BJ (cell line): Measurements from ENCODE around the gene PLPPR4. TPM values are rescaled to one million over a fixed set of nuclear protein-coding genes. Genes with fewer than 3 reads are reported as not detected.

Experiments
- CTCF ChIA-PET: fragments of 350-600 bp; formaldehyde crosslinking; extraction: SDS; loops from one replicate; lab custom pipeline; 2021; ENCODE audit warnings: antibody characterized with exemption, inconsistent platforms; lab: Yijun Ruan, JAX
- POLR2A ChIA-PET: fragments of 300-600 bp; sonication (Branson Sonifier 250); formaldehyde crosslinking; extraction: SDS; loops from one replicate; lab custom pipeline; 2021; ENCODE audit warnings: antibody characterized with exemption; lab: Charles Lee
- DNase-seq: peaks from one replicate; pipeline ENCODE4 v3.0.0-alpha.2; 2011; ENCODE audit warnings: low read depth
- H3K27me3 ChIP-seq: 2 replicates; pipeline ENCODE4 v1.6.0; 2011; ENCODE audit warnings: low read length; ENCODE audit not compliant: control insufficient read depth, insufficient read depth
- H3K36me3 ChIP-seq: 2 replicates; pipeline ENCODE4 v1.5.1; 2011; ENCODE audit warnings: low read length; ENCODE audit not compliant: control insufficient read depth, insufficient read depth
- H3K4me3 ChIP-seq: 2 replicates; pipeline ENCODE4 v1.5.1; 2011; ENCODE audit warnings: low read depth, mild to moderate bottlenecking, control low read depth, low read length
- polyA plus RNA-seq: library from polyadenylated mRNA; depleted of rRNA; stranded (reverse); fragments of >200 nt; gene quantifications from 2 replicates; pipeline ENCODE4 v1.2.3, GENCODE V29; 2011
- TF ChIP-seq, protein P1 (sequence below): IDR thresholded peaks from 2 replicates; pipeline ENCODE4 v1.5.1; 2011; ENCODE audit warnings: low read depth, mild to moderate bottlenecking, control low read depth, inconsistent platforms, low read length, moderate library complexity; ENCODE audit not compliant: insufficient read depth

The PLPPR4 gene
- polyA plus RNA-seq, 1 experiment: 16.3 TPM

DNA sequence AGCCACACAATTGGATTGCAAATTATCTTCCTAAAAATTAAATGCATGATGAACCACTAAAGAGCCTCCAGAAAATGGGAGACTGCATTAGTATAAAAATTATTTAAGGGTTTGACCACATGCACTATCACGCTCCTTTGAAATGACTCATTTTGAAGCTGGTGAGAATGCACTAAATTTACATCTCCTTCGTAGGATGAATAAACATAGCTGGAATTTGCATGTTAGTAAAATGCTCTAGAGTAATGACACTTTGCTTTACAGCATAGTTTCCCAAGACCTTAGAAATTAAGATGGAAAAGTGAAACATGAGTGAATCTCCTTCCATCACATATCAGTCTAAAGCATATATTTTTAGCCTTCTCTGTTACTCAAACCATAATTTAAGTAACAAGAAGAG lies 2.4 kb downstream of the PLPPR4 start:
- TF ChIP-seq, protein P1, sequence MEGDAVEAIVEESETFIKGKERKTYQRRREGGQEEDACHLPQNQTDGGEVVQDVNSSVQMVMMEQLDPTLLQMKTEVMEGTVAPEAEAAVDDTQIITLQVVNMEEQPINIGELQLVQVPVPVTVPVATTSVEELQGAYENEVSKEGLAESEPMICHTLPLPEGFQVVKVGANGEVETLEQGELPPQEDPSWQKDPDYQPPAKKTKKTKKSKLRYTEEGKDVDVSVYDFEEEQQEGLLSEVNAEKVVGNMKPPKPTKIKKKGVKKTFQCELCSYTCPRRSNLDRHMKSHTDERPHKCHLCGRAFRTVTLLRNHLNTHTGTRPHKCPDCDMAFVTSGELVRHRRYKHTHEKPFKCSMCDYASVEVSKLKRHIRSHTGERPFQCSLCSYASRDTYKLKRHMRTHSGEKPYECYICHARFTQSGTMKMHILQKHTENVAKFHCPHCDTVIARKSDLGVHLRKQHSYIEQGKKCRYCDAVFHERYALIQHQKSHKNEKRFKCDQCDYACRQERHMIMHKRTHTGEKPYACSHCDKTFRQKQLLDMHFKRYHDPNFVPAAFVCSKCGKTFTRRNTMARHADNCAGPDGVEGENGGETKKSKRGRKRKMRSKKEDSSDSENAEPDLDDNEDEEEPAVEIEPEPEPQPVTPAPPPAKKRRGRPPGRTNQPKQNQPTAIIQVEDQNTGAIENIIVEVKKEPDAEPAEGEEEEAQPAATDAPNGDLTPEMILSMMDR: no peak
- ChIA-PET POLR2A (no interaction called here), CTCF (no interaction called here)
- H3K27me3 ChIP-seq: no peaks in the 10 kb centered on the region
- no peaks in the 10 kb centered on the region for H3K36me3 ChIP-seq
- no peak overlapping the region for H3K4me3 ChIP-seq
- peak; percentile 93 for DNase-seq

DNA sequence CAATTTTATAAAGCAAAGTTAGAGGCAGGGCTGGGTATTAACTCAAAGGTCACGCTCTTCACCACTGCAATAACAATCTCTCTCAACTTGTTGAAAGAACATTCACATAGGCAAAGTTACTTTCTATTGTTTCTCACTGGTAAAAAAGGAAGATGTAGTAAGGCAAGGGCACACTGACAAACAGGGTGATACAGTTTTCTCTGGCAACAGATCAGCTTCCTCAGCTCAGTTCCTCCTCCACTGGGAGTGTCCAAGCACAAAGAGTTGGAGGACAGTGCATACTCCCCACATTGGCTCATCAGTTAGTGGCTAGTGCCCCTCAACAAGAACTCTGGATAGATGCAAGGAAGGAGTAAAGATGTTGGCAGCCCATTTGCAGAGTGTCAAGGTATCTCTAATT lies 3.7 kb downstream of the PLPPR4 start:
- ChIA-PET POLR2A (no interaction called here), CTCF (interaction anchor here (1.2 kb wide), 1 partner anchor 214 kb away, joined by 3 read pairs; no protein-coding TSS in a partner anchor)
- Histone ChIP-seq H3K36me3 (no peaks in the 10 kb centered on the region), H3K27me3 (no peaks in the 10 kb centered on the region), H3K4me3 (no peak overlapping the region)
- TF ChIP-seq, protein P1: no peak
- DNase-seq: no peak

DNA sequence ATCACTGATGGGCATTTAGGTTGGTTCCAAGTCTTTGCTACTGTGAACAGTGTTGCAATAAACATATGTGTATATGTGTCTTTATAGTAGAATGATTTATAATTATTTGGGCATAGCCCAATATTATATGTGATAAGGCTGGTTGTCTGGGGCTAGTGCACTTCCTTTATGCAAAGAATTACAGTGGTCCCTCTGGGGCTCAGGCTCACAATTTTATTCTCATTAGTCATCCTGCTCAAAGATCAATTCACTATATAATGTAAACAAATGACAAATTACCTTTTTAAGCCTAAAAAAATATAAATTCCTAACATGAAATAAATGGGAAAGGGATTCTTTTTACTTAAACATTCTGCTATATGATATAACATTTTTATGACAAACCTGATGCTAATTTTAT lies 5.0 kb downstream of the PLPPR4 start:
- Histone ChIP-seq H3K36me3 (no peaks in the 10 kb centered on the region), H3K4me3 (no peak overlapping the region), H3K27me3 (no peaks in the 10 kb centered on the region)
- no peak for DNase-seq
- ChIA-PET POLR2A (no interaction called here), CTCF (no interaction called here)
- TF ChIP-seq, protein P1: no peak

DNA sequence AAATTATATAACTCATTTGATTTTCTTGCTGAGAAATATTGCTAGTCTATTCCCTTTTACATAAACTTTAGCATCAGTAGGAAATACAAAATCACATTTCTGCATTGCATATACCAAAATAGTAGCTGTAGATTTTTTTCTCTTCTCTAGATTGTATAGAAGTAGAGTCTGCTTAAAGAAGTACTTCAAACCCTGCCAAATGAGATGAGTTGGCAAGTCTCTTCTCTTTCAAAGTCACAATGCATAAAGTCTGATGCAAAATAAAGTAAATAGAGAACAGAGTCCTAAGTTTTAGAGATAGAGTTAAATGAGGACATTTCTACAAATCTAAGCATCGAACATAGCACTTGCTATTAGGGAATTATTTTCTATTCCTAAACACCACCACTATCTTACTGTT lies 6.4 kb downstream of the PLPPR4 start:
- Histone ChIP-seq H3K4me3 (no peak overlapping the region), H3K27me3 (no peaks in the 10 kb centered on the region), H3K36me3 (no peaks in the 10 kb centered on the region; the same call in 1 of the 2 replicates)
- no peak for DNase-seq
- CTCF ChIA-PET: interaction anchor here (0.7 kb wide), 2 partner anchors 19 to 493 kb away, joined by 3 to 4 read pairs; no protein-coding TSS in a partner anchor
- TF ChIP-seq, protein P1: no peak
- POLR2A ChIA-PET: no interaction called here

DNA sequence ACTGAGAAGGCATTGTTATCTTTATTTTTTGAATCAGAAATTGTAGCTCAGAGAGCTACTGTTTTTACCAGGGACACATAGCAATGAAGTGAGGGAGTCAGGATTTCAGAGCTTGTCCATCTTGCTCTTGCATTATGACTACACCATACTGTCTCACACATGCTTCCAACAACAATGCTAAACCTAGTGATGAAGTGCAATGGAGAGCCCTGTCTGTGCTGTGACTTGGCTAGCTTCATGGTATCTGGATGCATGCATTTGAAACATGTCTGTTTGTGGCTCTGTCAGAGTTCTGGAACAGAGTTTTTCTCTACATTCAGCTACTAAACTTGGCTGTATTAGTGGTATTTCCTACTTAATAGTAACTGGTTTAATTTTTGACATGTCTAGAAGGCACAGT lies 7.0 kb downstream of the PLPPR4 start:
- no peak for DNase-seq
- no peak overlapping the region for H3K4me3 ChIP-seq
- CTCF ChIA-PET: interaction anchor here (0.7 kb wide), 1 partner anchor 19 kb away, joined by 3 read pairs; no protein-coding TSS in a partner anchor
- H3K27me3 ChIP-seq: no peaks in the 10 kb centered on the region
- TF ChIP-seq, protein P1: no peak
- no peaks in the 10 kb centered on the region; the same call in 1 of the 2 replicates for H3K36me3 ChIP-seq
- POLR2A ChIA-PET: no interaction called here
